ENCODE measurements around the gene ATP6V1B1. TPM values are rescaled to one million over a fixed set of nuclear protein-coding genes. Genes with fewer than 3 reads are reported as not detected.

Gene ATP6V1B1
- total and polyA plus RNA-seq, 7 donors: 0.16 to 1.9 (median 0.66) TPM; not detected in 4

- WGBS, 2 donors: 77 to 78% methylated on average over 10 of the region's 10 CpGs
- H3K27ac ChIP-seq: no peak overlapping the region
- DNase-seq: peak; percentile 44
- no peaks in the 10 kb centered on the region for H3K36me3 ChIP-seq
- peaks cover 0 to 37% (median 7%) of the 10 kb centered on the region in 3 donors for H3K27me3 ChIP-seq
- no peak for TF ChIP-seq EP300 (IDR thresholded peaks at IDR 0.05)
- TF ChIP-seq POLR2AphosphoS5 (IDR thresholded peaks at IDR 0.05): no peak
- TF ChIP-seq, protein P1, sequence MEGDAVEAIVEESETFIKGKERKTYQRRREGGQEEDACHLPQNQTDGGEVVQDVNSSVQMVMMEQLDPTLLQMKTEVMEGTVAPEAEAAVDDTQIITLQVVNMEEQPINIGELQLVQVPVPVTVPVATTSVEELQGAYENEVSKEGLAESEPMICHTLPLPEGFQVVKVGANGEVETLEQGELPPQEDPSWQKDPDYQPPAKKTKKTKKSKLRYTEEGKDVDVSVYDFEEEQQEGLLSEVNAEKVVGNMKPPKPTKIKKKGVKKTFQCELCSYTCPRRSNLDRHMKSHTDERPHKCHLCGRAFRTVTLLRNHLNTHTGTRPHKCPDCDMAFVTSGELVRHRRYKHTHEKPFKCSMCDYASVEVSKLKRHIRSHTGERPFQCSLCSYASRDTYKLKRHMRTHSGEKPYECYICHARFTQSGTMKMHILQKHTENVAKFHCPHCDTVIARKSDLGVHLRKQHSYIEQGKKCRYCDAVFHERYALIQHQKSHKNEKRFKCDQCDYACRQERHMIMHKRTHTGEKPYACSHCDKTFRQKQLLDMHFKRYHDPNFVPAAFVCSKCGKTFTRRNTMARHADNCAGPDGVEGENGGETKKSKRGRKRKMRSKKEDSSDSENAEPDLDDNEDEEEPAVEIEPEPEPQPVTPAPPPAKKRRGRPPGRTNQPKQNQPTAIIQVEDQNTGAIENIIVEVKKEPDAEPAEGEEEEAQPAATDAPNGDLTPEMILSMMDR (IDR thresholded peaks at IDR 0.05): no peak
- H3K4me3 ChIP-seq: no peak overlapping the region
- H3K9me3 ChIP-seq: no peaks in the 10 kb centered on the region
- H3K4me1 ChIP-seq: no peaks in the 10 kb centered on the region
- intact Hi-C loops (cut with DNase I): no loop called here
These were observed 2.3 kb downstream of the ATP6V1B1 start for GRCh38 chr2:70937866-70938585.

- H3K27ac ChIP-seq: no peak overlapping the region
- TF ChIP-seq POLR2AphosphoS5 (IDR thresholded peaks at IDR 0.05) (no peak), POLR2A (IDR thresholded peaks at IDR 0.05) (no peak), EP300 (IDR thresholded peaks at IDR 0.05) (no peak)
- TF ChIP-seq, protein P1 (IDR thresholded peaks at IDR 0.05): no peak
- 56 to 77% methylated on average over 3 of the region's 3 CpGs for WGBS, 2 donors
- no peak overlapping the region for H3K4me3 ChIP-seq
- no peaks in the 10 kb centered on the region for H3K36me3 ChIP-seq
- H3K27me3 ChIP-seq: peaks cover 0 to 37% (median 7%) of the 10 kb centered on the region in 3 donors
- no peak for DNase-seq
- intact Hi-C loops (cut with DNase I): no loop called here
- H3K4me1 ChIP-seq: no peaks in the 10 kb centered on the region
- no peaks in the 10 kb centered on the region for H3K9me3 ChIP-seq
These were observed 2.9 kb downstream of the ATP6V1B1 start for GRCh38 chr2:70938586-70938950.

GRCh38 chr2:70939001-70939838, 3.5 kb downstream of the ATP6V1B1 start:
- 39 to 69% methylated on average over 30 of the region's 30 CpGs for WGBS, 2 donors
- Histone ChIP-seq H3K9me3 (no peaks in the 10 kb centered on the region), H3K4me1 (no peaks in the 10 kb centered on the region), H3K4me3 (no peak overlapping the region), H3K27me3 (peaks cover 0 to 37% (median 7%) of the 10 kb centered on the region in 3 donors), H3K36me3 (no peaks in the 10 kb centered on the region), H3K27ac (no peak overlapping the region)
- intact Hi-C loops (cut with DNase I): no loop called here
- DNase-seq: peak; percentile 49
- TF ChIP-seq POLR2AphosphoS5 (IDR thresholded peaks at IDR 0.05): no peak
- no peak for TF ChIP-seq EP300 (IDR thresholded peaks at IDR 0.05)
- no peak for TF ChIP-seq POLR2A (IDR thresholded peaks at IDR 0.05)
- TF ChIP-seq, protein P1 (IDR thresholded peaks at IDR 0.05): no peak

DNA sequence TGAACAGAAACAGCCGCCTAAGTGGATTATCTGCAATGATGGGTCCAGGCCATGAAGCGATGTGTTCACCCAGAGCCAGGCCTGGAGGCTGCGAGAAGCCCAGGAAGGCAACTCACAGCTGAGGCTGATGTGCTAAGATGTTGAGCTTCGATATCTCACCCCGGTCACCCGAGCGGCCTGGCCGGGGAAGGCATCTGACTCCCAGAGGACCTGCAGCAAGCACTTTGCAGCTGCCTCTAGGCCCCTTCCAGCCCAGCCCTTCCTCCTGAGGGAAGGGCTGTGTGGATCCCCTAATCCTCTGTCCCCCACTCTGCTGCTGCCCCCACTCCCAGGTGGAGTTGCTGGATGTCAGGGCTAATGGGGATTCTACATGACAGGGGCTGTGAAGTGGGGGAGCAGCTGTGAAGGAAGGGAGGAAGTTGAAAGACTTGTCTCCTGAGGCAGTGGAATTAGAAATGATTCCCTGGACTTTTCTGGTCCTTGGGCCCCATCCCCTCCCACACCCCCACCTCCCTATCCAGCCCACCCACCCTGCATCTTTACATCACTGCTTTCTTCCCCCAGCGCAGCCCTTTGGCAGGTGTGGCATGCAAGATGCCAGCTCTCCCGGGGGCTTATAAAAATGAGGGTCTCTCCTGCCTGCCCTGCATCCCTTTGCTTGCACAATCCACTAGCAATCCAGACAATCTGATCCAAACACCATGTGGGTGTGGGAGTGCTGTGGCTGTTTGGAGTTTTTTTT, 4.3 kb downstream of the ATP6V1B1 start:
- Histone ChIP-seq H3K4me1 (no peaks in the 10 kb centered on the region), H3K36me3 (no peaks in the 10 kb centered on the region), H3K27me3 (peaks cover 0 to 34% (median 7%) of the 10 kb centered on the region in 3 donors), H3K27ac (no peak overlapping the region), H3K4me3 (no peak overlapping the region), H3K9me3 (no peaks in the 10 kb centered on the region)
- peak; percentile 30 for DNase-seq
- intact Hi-C loops (cut with DNase I): no loop called here
- WGBS, 2 donors: 81 to 90% methylated on average over 10 of the region's 10 CpGs
- TF ChIP-seq POLR2A (IDR thresholded peaks at IDR 0.05) (no peak), POLR2AphosphoS5 (IDR thresholded peaks at IDR 0.05) (no peak), EP300 (IDR thresholded peaks at IDR 0.05) (no peak)
- TF ChIP-seq, protein P1 (IDR thresholded peaks at IDR 0.05): no peak

Data from sigmoid colon (tissue), 7 donors.